B cell (primary cell): ENCODE results near the gene UBE2R2. TPM values are rescaled to one million over a fixed set of nuclear protein-coding genes. Genes with fewer than 3 reads are reported as not detected.

Experiments
- ATAC-seq: fragments of 200-7000 bp; cut with Tn5 transposase; one replicate; pipeline ENCODE4 v1.10.0; 2021; ENCODE audit warnings: low read depth, mild to moderate bottlenecking, moderate number of reproducible peaks, moderate library complexity
- CTCF ChIA-PET: fragments of 350-600 bp; sonication (Branson Sonifier 250); formaldehyde crosslinking; loops from one replicate; lab custom pipeline; 2021; ENCODE audit warnings: antibody characterized with exemption, inconsistent platforms; lab: Charles Lee
- POLR2A ChIA-PET: fragments of 350-600 bp; sonication (Branson Sonifier 250); formaldehyde crosslinking; loops from one replicate; lab custom pipeline; 2021; ENCODE audit warnings: antibody characterized with exemption; lab: Charles Lee
- DNase-seq: peaks from one replicate; pipeline ENCODE4 v3.0.0; 2013
- H2AFZ ChIP-seq: 2 replicates; pipeline ENCODE4 v1.6.1; 2012; ENCODE audit warnings: mild to moderate bottlenecking, low read depth, low read length; ENCODE audit not compliant: insufficient read depth, poor library complexity, severe bottlenecking
- H3K27ac ChIP-seq, 2 donors: 1 replicate in 1 of 2; 2 replicates in 1 of 2; pipeline ENCODE4 v1.5.1; 2012 to 2013; ENCODE audit warnings: low read length in 2 of 2, mild to moderate bottlenecking in 2 of 2, moderate library complexity in 1 of 2
- H3K27me3 ChIP-seq, 4 experiments: fragments of 200-600 bp in 1 of 4; sonication (generic) in 1 of 4; replicated peaks in 1 of 4; 1 replicate in 2 of 4; 2 replicates in 2 of 4; pipeline versions ENCODE4 v1.6.1 to v1.7.0; 2013 to 2016; ENCODE audit warnings: low read length in 3 of 4, mild to moderate bottlenecking in 2 of 4, mixed read lengths in 1 of 4, moderate library complexity in 1 of 4; ENCODE audit not compliant: insufficient read depth in 4 of 4, control insufficient read depth in 3 of 4; ENCODE audit errors: control extremely low read depth in 1 of 4
- H3K36me3 ChIP-seq, 2 experiments: replicated peaks in 1 of 2; 1 replicate in 1 of 2; 2 replicates in 1 of 2; pipeline versions ENCODE4 v1.6.1 to v1.7.1; 2013; ENCODE audit warnings: low read length in 1 of 2; ENCODE audit not compliant: insufficient read depth in 2 of 2, control insufficient read depth in 1 of 2; ENCODE audit errors: control extremely low read depth in 1 of 2, extremely low read depth in 1 of 2
- H3K4me1 ChIP-seq, 2 donors: fragments of 200-600 bp in 1 of 2; sonication (generic) in 1 of 2; 1 replicate in 1 of 2; 2 replicates in 1 of 2; pipeline versions ENCODE4 v1.5.1 to v1.6.1; 2013 to 2017; ENCODE audit warnings: low read length in 2 of 2; ENCODE audit not compliant: control insufficient read depth in 2 of 2, insufficient read depth in 2 of 2
- H3K4me2 ChIP-seq: replicated peaks from 2 replicates; pipeline ENCODE3; 2012; ENCODE audit warnings: mild to moderate bottlenecking, low read depth, low read length; ENCODE audit not compliant: poor library complexity, severe bottlenecking
- H3K4me3 ChIP-seq, 5 experiments: fragments of 200-600 bp in 1 of 5; sonication (generic) in 1 of 5; 1 replicate in 3 of 5; 2 replicates in 2 of 5; pipeline versions ENCODE4 v1.5.1 to v1.7.0; 2011 to 2016; ENCODE audit warnings: low read length in 4 of 5, mild to moderate bottlenecking in 4 of 5, low read depth in 2 of 5, control low read depth in 1 of 5, moderate library complexity in 1 of 5; ENCODE audit not compliant: insufficient read depth in 1 of 5; ENCODE audit errors: control extremely low read depth in 1 of 5, extremely low read depth in 1 of 5
- H3K79me2 ChIP-seq: fragments of 200-600 bp; sonication (generic); one replicate; pipeline ENCODE4 v1.6.0; 2016; ENCODE audit warnings: low read length; ENCODE audit not compliant: control insufficient read depth, insufficient read depth
- H3K9ac ChIP-seq: fragments of 200-600 bp; sonication (generic); 2 replicates; pipeline ENCODE4 v1.6.1; 2017; ENCODE audit warnings: mild to moderate bottlenecking, low read length, moderate library complexity
- H3K9me3 ChIP-seq, 3 donors: one replicate each; pipeline versions ENCODE4 v1.6.1 to v1.7.1; 2013; ENCODE audit warnings: low read length in 2 of 3; ENCODE audit not compliant: control insufficient read depth in 2 of 3, insufficient read depth in 1 of 3; ENCODE audit errors: control extremely low read depth in 1 of 3
- H4K20me1 ChIP-seq: 2 replicates; pipeline ENCODE4 v1.6.0; 2012; ENCODE audit warnings: mild to moderate bottlenecking, low read length; ENCODE audit not compliant: insufficient read depth, control insufficient read depth, poor library complexity, severe bottlenecking
- H3K27ac Mint-ChIP-seq: one replicate; pipeline ENCODE4 v1.8.0; 2021; ENCODE audit warnings: mixed read lengths
- H3K27me3 Mint-ChIP-seq: one replicate; pipeline ENCODE4 v1.8.0; 2021; ENCODE audit warnings: mixed read lengths
- H3K4me1 Mint-ChIP-seq: one replicate; pipeline ENCODE4 v1.8.0; 2021; ENCODE audit warnings: mixed read lengths
- H3K4me3 Mint-ChIP-seq: one replicate; pipeline ENCODE4 v1.8.0; 2021; ENCODE audit warnings: mixed read lengths
- H3K9me3 Mint-ChIP-seq: one replicate; pipeline ENCODE4 v1.8.0; 2022; ENCODE audit warnings: mixed read lengths; ENCODE audit not compliant: insufficient read depth
- EZH2 ChIP-seq: IDR thresholded peaks from 2 replicates; pipeline ENCODE4 v1.6.1; 2012; ENCODE audit warnings: borderline replicate concordance, low read depth, mild to moderate bottlenecking, moderate library complexity, low read length; ENCODE audit not compliant: insufficient read depth, poor library complexity, severe bottlenecking
- WGBS: methylation state at CpG from one replicate; pipeline ENCODE4 v1.1.5; 2013; ENCODE audit warnings: missing lambda C conversion rate; ENCODE audit not compliant: insufficient coverage; 5-methylcytosine and 5-hydroxymethylcytosine counted together
- intact Hi-C: fragments of 100-400 bp; cut with micrococcal nuclease; formaldehyde crosslinking; loops from one replicate; pipeline ENCODE4 v1.10.0; 2022
- polyA plus RNA-seq: library from polyadenylated mRNA; depleted of rRNA; stranded (reverse); fragments of >200 nt; gene quantifications from 2 replicates; pipeline ENCODE4 v1.2.3, GENCODE V29; 2012
- total RNA-seq, 2 donors: library from RNA; stranded (reverse); fragments of 120-200 nt in 1 of 2; gene quantifications; 1 replicate in 1 of 2; 2 replicates in 1 of 2; pipeline versions ENCODE4 v1.2.3 to v1.2.4, GENCODE V29; 2013 to 2022
- TF ChIP-seq, protein P1 (sequence below): fragments of 200-600 bp; IDR thresholded peaks from one replicate; pipeline ENCODE4 v1.8.0; 2022; ENCODE audit warnings: antibody characterized with exemption, mild to moderate bottlenecking

The UBE2R2 gene
- total and polyA plus RNA-seq, 2 donors (not counting 1 experiment from before 2014, with no cell fraction given): 18.9 to 48.8 TPM

DNA sequence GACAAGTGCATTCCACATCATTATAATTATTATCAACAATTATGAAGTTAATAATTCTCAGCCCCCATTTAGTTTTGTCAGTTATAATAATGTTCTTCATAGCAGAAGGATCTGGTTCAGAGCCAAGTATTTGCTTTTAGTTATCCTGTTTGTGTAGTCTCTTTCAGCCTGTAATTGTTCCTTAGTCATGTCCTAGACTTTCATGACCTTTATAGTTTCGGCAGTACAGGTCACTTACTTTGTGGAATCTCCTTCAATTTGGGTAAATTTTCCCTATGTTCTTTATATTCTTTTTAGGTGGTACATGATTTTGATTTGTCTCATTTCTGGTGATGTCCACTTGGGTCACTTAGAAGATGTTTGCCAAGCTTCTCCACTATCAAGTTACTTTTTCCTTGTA lies 34.3 kb downstream of the UBE2R2 start:
- Histone ChIP-seq H3K9me3 (no peaks in the 10 kb centered on the region), H3K27me3 (no peaks in the 10 kb centered on the region), H4K20me1 (peaks cover 63% of the 10 kb centered on the region), H3K36me3 (no peaks in the 10 kb centered on the region), H3K4me1 (peaks cover 21 to 24% of the 10 kb centered on the region in 2 donors), H2AFZ (no peak overlapping the region), H3K9ac (no peak overlapping the region), H3K79me2 (peaks cover 82% of the 10 kb centered on the region), H3K4me2 (no peak overlapping the region), H3K4me3 (no peak overlapping the region), H3K27ac (peak overlapping the region in 1 of 2 donors; percentile 63)
- Mint-ChIP-seq H3K27ac (peak overlapping the region; percentile 6), H3K27me3 (no peaks in the 10 kb centered on the region), H3K9me3 (no peaks in the 10 kb centered on the region), H3K4me1 (peaks cover 45% of the 10 kb centered on the region), H3K4me3 (no peak overlapping the region)
- DNase-seq (no peak), ATAC-seq (no peak)
- POLR2A ChIA-PET: interaction anchor here (0.7 kb wide), 1 partner anchor 83 kb away, joined by 6 read pairs; no protein-coding TSS in a partner anchor
- no CpG with 5 or more reads among the region's 1 CpG for WGBS
- CTCF ChIA-PET: interaction anchor here (1.1 to 10.5 kb wide), 3 partner anchors 14 to 38 kb away, joined by 6 to 179 read pairs (median 12); partner anchors contain the start of gene UBE2R2
- intact Hi-C loops: no loop called here
- no peak for TF ChIP-seq EZH2

DNA sequence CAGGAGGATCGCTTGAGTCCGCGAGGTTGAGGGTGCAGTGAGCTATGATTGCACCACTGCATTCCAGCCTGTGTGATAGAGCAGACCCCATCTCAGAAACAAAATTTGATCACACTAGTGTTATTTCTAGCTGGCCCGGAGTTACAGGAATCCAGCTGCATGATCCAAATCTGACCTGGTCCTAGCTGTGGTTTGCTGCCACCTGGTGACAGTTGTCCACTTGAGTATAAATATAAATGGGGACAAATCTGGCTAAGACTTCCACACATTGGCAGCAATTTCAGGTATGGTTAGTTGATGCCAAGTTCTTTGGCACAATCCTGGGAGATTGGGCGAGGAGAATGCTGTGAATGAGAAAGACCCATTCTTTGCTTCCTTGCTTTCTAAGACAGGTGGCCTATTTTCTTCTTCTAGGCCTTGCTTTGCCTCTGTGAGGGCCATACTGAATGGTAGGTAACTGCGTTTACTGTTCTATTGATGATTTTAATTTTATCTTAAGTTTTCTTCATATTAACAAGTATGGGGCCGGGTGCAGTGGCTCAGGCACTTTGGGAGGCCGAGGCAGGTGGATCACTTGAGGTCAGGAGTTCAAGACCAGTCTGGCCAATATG lies 35.4 kb downstream of the UBE2R2 start:
- Mint-ChIP-seq H3K4me3 (no peak overlapping the region), H3K9me3 (no peaks in the 10 kb centered on the region), H3K27ac (no peak overlapping the region), H3K27me3 (no peaks in the 10 kb centered on the region), H3K4me1 (peaks cover 39% of the 10 kb centered on the region)
- ChIA-PET POLR2A (interaction anchor here (0.9 to 1.5 kb wide), 3 partner anchors 20 to 39 kb away, joined by 4 to 7 read pairs (median 5); no protein-coding TSS in a partner anchor), CTCF (interaction anchor here (0.6 to 10.5 kb wide), 19 partner anchors 9 to 228 kb away, joined by 3 to 179 read pairs (median 5); partner anchors contain the start of gene UBE2R2)
- peaks cover 56% of the 10 kb centered on the region for H4K20me1 ChIP-seq
- no peak overlapping the region for H3K4me2 ChIP-seq
- ATAC-seq (peak; percentile 83), DNase-seq (peak; percentile 77)
- intact Hi-C loops: loop anchor here (1.0 kb wide), 1 partner anchor 39 kb away; no protein-coding TSS in a partner anchor
- H3K27ac ChIP-seq: peak overlapping the region in 1 of 2 donors; percentile 37
- no peaks in the 10 kb centered on the region for H3K36me3 ChIP-seq
- TF ChIP-seq, protein P1, sequence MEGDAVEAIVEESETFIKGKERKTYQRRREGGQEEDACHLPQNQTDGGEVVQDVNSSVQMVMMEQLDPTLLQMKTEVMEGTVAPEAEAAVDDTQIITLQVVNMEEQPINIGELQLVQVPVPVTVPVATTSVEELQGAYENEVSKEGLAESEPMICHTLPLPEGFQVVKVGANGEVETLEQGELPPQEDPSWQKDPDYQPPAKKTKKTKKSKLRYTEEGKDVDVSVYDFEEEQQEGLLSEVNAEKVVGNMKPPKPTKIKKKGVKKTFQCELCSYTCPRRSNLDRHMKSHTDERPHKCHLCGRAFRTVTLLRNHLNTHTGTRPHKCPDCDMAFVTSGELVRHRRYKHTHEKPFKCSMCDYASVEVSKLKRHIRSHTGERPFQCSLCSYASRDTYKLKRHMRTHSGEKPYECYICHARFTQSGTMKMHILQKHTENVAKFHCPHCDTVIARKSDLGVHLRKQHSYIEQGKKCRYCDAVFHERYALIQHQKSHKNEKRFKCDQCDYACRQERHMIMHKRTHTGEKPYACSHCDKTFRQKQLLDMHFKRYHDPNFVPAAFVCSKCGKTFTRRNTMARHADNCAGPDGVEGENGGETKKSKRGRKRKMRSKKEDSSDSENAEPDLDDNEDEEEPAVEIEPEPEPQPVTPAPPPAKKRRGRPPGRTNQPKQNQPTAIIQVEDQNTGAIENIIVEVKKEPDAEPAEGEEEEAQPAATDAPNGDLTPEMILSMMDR: peak; percentile 64
- no peak for TF ChIP-seq EZH2
- WGBS: 83% methylated on average over 6 of the region's 8 CpGs
- no peaks in the 10 kb centered on the region for H3K27me3 ChIP-seq
- H3K79me2 ChIP-seq: peaks cover 82% of the 10 kb centered on the region
- H3K4me3 ChIP-seq: no peak overlapping the region
- H2AFZ ChIP-seq: no peak overlapping the region
- H3K9ac ChIP-seq: no peak overlapping the region
- no peaks in the 10 kb centered on the region for H3K9me3 ChIP-seq
- H3K4me1 ChIP-seq: peaks cover 12 to 19% of the 10 kb centered on the region in 2 donors
